Endothelial cell of umbilical vein (primary cell): Measurements from ENCODE around the gene UBE2L3. TPM values are rescaled to one million over a fixed set of nuclear protein-coding genes. Genes with fewer than 3 reads are reported as not detected.

Source experiments
- BruUV-seq: library from RNA; stranded (reverse); fragments of 400-500 nt; replicated peaks from 2 replicates; lab custom pipeline; 2021; lab: Mats Ljungman, UMichigan
- CTCF ChIA-PET: fragments of 300-600, 350-600 bp; sonication (Branson Sonifier 250); formaldehyde crosslinking; loops from one replicate; lab custom pipeline; 2021; ENCODE audit warnings: antibody characterized with exemption, inconsistent platforms; lab: Charles Lee
- POLR2A ChIA-PET: fragments of 300-600, 350-600 bp; sonication (Branson Sonifier 250); formaldehyde crosslinking; loops from one replicate; lab custom pipeline; 2021; ENCODE audit warnings: antibody characterized with exemption, inconsistent platforms; lab: Charles Lee
- DNase-seq: peaks from one replicate; pipeline ENCODE4 v3.0.0-alpha.2; 2011; ENCODE audit warnings: low read depth, low spot score
- FAIRE-seq: peaks from 2 replicates; lab custom pipeline; 2011; peaks lifted over from hg19 to GRCh38; lab: Jason Lieb, UNC
- H2AFZ ChIP-seq: 2 replicates; pipeline ENCODE4 v1.6.0; 2012; ENCODE audit warnings: low read depth, low read length, control low read depth, inconsistent platforms
- H3K27ac ChIP-seq: 2 replicates; pipeline ENCODE4 v1.5.1; 2011; ENCODE audit warnings: low read depth, mild to moderate bottlenecking, control low read depth, low read length, moderate library complexity; ENCODE audit not compliant: insufficient read depth
- H3K27me3 ChIP-seq, 2 experiments: 2 replicates each; pipeline versions ENCODE4 v1.6.0 to v1.6.1; 2011; ENCODE audit warnings: low read length in 2 of 2, mixed read lengths in 1 of 2; ENCODE audit not compliant: control insufficient read depth in 2 of 2, insufficient read depth in 2 of 2
- H3K36me3 ChIP-seq, 2 experiments: 2 replicates in 1 of 2; 3 replicates in 1 of 2; pipeline ENCODE4 v1.5.1; 2011; ENCODE audit warnings: low read length in 2 of 2, mild to moderate bottlenecking in 1 of 2, moderate library complexity in 1 of 2; ENCODE audit not compliant: control insufficient read depth in 2 of 2, insufficient read depth in 2 of 2; ENCODE audit errors: extremely low read depth in 1 of 2
- H3K4me1 ChIP-seq: 3 replicates; pipeline ENCODE4 v1.5.1; 2011; ENCODE audit warnings: mild to moderate bottlenecking, low read length; ENCODE audit not compliant: control insufficient read depth, insufficient read depth; ENCODE audit errors: extremely low read depth
- H3K4me2 ChIP-seq: 2 replicates; pipeline ENCODE4 v1.6.1; 2011; ENCODE audit warnings: low read length, control low read depth, mixed read lengths; ENCODE audit not compliant: insufficient read depth
- H3K4me3 ChIP-seq, 3 experiments: fragments of 200-600 bp in 1 of 3; sonication (generic), shearing (Covaris generic) in 1 of 3; replicated peaks in 1 of 3; 2 replicates each; pipeline ENCODE4 v1.5.1; 2011 to 2016; ENCODE audit warnings: control low read depth in 3 of 3, low read length in 3 of 3, mild to moderate bottlenecking in 2 of 3, inconsistent platforms in 1 of 3, low read depth in 1 of 3, moderate library complexity in 1 of 3; ENCODE audit not compliant: insufficient read depth in 1 of 3
- H3K79me2 ChIP-seq: 2 replicates; pipeline ENCODE4 v1.6.0; 2012; ENCODE audit warnings: low read length, inconsistent platforms; ENCODE audit not compliant: control insufficient read depth, insufficient read depth
- H3K9ac ChIP-seq: replicated peaks from 2 replicates; pipeline ENCODE3; 2011; ENCODE audit warnings: low read length, control low read depth; ENCODE audit not compliant: insufficient read depth; ENCODE audit errors: extremely low read depth
- H3K9me1 ChIP-seq: replicated peaks from 3 replicates; pipeline ENCODE4 v1.6.0; 2011; ENCODE audit warnings: mild to moderate bottlenecking, low read length; ENCODE audit not compliant: control insufficient read depth, insufficient read depth; ENCODE audit errors: extremely low read depth
- H3K9me3 ChIP-seq: replicated peaks from 2 replicates; pipeline ENCODE4 v1.5.1; 2012; ENCODE audit warnings: low read length, inconsistent platforms; ENCODE audit not compliant: control insufficient read depth, insufficient read depth
- H4K20me1 ChIP-seq: replicated peaks from 2 replicates; pipeline ENCODE3; 2011; ENCODE audit warnings: mild to moderate bottlenecking, low read length; ENCODE audit not compliant: control insufficient read depth, insufficient read depth; ENCODE audit errors: extremely low read depth
- CTCF ChIP-seq, 2 donors: IDR thresholded peaks; 1 replicate in 1 of 2; 2 replicates in 1 of 2; pipeline ENCODE4 v1.5.1; 2011; ENCODE audit warnings: low read length in 2 of 2, mild to moderate bottlenecking in 2 of 2, moderate library complexity in 2 of 2, control low read depth in 1 of 2, inconsistent platforms in 1 of 2, low read depth in 1 of 2; ENCODE audit not compliant: insufficient read depth in 1 of 2; ENCODE audit errors: extremely low read depth in 1 of 2
- EZH2 ChIP-seq: IDR thresholded peaks from 2 replicates; pipeline ENCODE4 v1.6.1; 2012; ENCODE audit warnings: borderline replicate concordance, low read depth, mild to moderate bottlenecking, moderate library complexity, low read length, inconsistent platforms; ENCODE audit not compliant: severe bottlenecking
- FOS ChIP-seq: IDR thresholded peaks from 2 replicates; pipeline ENCODE4 v1.6.1; 2011; ENCODE audit warnings: mild to moderate bottlenecking, low read length, moderate library complexity, borderline replicate concordance; ENCODE audit not compliant: insufficient read depth
- GATA2 ChIP-seq: IDR thresholded peaks from 2 replicates; pipeline ENCODE4 v1.7.0; 2011; ENCODE audit warnings: low read depth, mild to moderate bottlenecking, moderate library complexity, mixed read lengths, low read length; ENCODE audit not compliant: insufficient read length, insufficient read depth
- JUN ChIP-seq: IDR thresholded peaks from 2 replicates; pipeline ENCODE4 v1.6.1; 2011; ENCODE audit warnings: borderline replicate concordance, low read depth; ENCODE audit not compliant: insufficient read length, insufficient read depth
- MAX ChIP-seq: IDR thresholded peaks from 2 replicates; pipeline ENCODE4 v1.6.1; 2011; ENCODE audit not compliant: insufficient read depth, insufficient read length
- MYC ChIP-seq: IDR thresholded peaks from one replicate; pipeline ENCODE4 v1.6.1; 2011; ENCODE audit warnings: mild to moderate bottlenecking, low read depth, low read length
- POLR2A ChIP-seq: IDR thresholded peaks from 2 replicates; pipeline ENCODE4 v1.6.1; 2012; ENCODE audit warnings: low read depth, mild to moderate bottlenecking, control low read depth, low read length
- POLR2AphosphoS5 ChIP-seq: IDR thresholded peaks from 2 replicates; pipeline ENCODE4 v1.6.1; 2012; ENCODE audit warnings: low read depth, mild to moderate bottlenecking, control low read depth, low read length, moderate library complexity; ENCODE audit not compliant: insufficient read depth
- dilution Hi-C: fragments of 300-500 bp; cut with MboI; formaldehyde crosslinking; loops from one replicate; pipeline ENCODE4 v1.15.0; 2019; ENCODE audit warnings: low sequenced_read_pairs; ENCODE audit not compliant: extremely low pct_ligation_motif_present
- intact Hi-C: fragments of 100-400 bp; cut with micrococcal nuclease; formaldehyde crosslinking; loops from one replicate; pipeline ENCODE4 v1.10.0; 2022
- polyA plus RNA-seq, 4 experiments: library from polyadenylated mRNA; depleted of rRNA in 3 of 4; stranded (reverse) in 3 of 4; unstranded in 1 of 4; fragments of >200 nt; gene quantifications; 2 replicates each; pipeline versions ENCODE4 v1.2.1 to v1.2.3, GENCODE V29; 2011 to 2012; ENCODE audit warnings: missing spikeins in 1 of 4
- total RNA-seq: library from RNA; stranded (reverse); gene quantifications from 2 replicates; pipeline ENCODE4 v1.2.3, GENCODE V29; 2021

UBE2L3 gene
- total and polyA plus RNA-seq, 2 donors (not counting 3 experiments of a cell fraction or from before 2014, with no cell fraction given) = 66.0 to 83.5 TPM

GRCh38 chr22:21592422-21592821 lies 24.9 kb downstream of the UBE2L3 start:
- no peak overlapping the region for H3K9ac ChIP-seq
- H3K4me2 ChIP-seq = no peak overlapping the region
- no peaks in the 10 kb centered on the region for H3K9me1 ChIP-seq
- peaks cover 19 to 32% of the 10 kb centered on the region in 2 experiments for H3K36me3 ChIP-seq
- H2AFZ ChIP-seq = no peak overlapping the region
- no TSS peak for BruUV-seq
- dilution Hi-C loops (no loop called here), intact Hi-C loops (no loop called here)
- no peak overlapping the region for H3K4me3 ChIP-seq
- DNase-seq (no peak), FAIRE-seq (no peak)
- TF ChIP-seq POLR2A = no peak
- TF ChIP-seq EZH2 = no peak
- no peak for TF ChIP-seq CTCF (IDR thresholded peaks at IDR 0.05; ENCODE audit: extremely low read depth in 1 of 2, insufficient read depth in 1 of 2, low read depth in 1 of 2, low read length in 2 of 2)
- no peak for TF ChIP-seq GATA2
- TF ChIP-seq POLR2AphosphoS5 = no peak
- no peak for TF ChIP-seq MAX
- no peak for TF ChIP-seq FOS
- TF ChIP-seq MYC = no peak
- TF ChIP-seq JUN = no peak
- H3K79me2 ChIP-seq = peaks cover 98% of the 10 kb centered on the region
- POLR2A ChIA-PET = interaction anchor here (0.5 kb wide), 1 partner anchor 24 kb away, joined by 3 read pairs; no protein-coding TSS in a partner anchor
- H3K9me3 ChIP-seq = no peaks in the 10 kb centered on the region
- no peaks in the 10 kb centered on the region for H3K4me1 ChIP-seq
- CTCF ChIA-PET = no interaction called here
- no peak overlapping the region for H3K27ac ChIP-seq
- peaks cover 10% of the 10 kb centered on the region for H4K20me1 ChIP-seq
- no peaks in the 10 kb centered on the region for H3K27me3 ChIP-seq
